ENCODE measurements around the gene ALDH16A1. TPM values are rescaled to one million over a fixed set of nuclear protein-coding genes. Genes with fewer than 3 reads are reported as not detected.
"Not testable (repeated sequence)": the region's sequence is repeated elsewhere in the genome, so short reads cannot be mapped to it uniquely, and the experiment has no call there.

The ALDH16A1 gene
- total RNA-seq, 1 experiment from 2014 or later, result 52.9 TPM

DNA sequence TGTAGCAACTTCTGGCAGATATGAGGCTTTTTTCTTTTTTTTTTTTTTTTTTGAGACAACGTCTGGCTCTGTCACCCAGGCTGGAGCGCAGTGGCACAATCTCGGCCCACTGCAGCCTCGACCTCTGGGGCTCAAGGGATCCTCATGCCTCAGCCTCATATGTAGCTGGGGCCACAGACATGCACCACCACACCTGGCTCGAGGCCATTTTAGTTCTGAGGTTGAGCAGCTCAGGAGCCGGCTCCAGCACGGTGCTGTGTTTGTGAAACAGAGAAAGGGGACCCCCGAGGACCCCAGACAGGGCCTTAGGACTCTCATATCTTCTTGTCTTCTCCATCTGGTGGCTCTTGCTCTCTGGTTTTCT is 17.6 kb downstream of the ALDH16A1 start:
- peaks cover 16% of the 10 kb centered on the region for H3K36me3 ChIP-seq
- H3K4me3 ChIP-seq, result no peak overlapping the region
- DNase-seq (ENCODE audit: low read depth in 1 of 2, low spot score in 2 of 2), result no peak

DNA sequence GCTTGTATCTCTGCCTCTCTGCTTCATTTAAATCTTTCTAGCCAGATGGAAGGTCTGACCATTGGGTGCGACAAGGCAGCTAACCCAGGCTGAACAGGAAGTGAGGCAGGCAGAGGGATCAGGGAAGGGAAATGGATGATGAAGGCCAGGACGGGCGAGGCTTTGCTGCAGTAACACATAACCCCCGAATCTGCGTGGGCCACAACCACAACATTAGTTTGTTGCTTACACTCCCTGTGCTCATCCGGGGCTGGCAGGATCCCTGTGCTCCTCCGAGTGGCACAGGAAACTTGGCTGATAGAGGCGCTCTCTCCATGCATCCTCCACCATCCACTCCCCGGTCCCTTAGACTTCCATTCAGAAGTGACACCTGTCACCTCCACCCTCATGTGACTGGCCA is 19.9 kb downstream of the ALDH16A1 start:
- no peak overlapping the region for H3K4me3 ChIP-seq

More for the DNA sequence above, 17.6 kb downstream of the ALDH16A1 start:
- Histone ChIP-seq H3K27ac (no peak overlapping the region), H3K4me1 (replicated peaks) (peaks cover 4% of the 10 kb centered on the region), H3K9me3 (replicated peaks) (no peaks in the 10 kb centered on the region), H3K27me3 (replicated peaks) (no peaks in the 10 kb centered on the region)

DNA sequence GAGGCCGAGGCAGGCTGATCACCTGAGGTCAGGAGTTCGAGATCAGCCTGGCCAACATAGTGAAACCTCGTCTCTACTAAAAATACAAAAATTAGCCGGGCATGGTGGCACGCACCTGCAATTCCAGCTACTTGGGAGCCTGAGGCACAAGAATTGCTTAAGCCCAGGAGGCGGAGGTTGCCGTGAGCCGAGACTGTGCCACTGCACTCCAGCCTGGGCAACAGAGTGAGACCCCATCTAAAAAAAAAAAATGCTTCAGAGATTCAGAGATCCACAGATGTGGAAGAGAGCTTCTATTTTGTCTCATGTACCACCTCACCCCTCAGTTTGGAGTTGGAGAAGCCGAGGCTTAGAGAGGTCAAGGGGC is 20.5 kb downstream of the ALDH16A1 start:
- H3K9me3 ChIP-seq (replicated peaks); H3K4me1 ChIP-seq (replicated peaks); H3K27me3 ChIP-seq (replicated peaks); DNase-seq (ENCODE audit: low read depth in 1 of 2, low spot score in 2 of 2); H3K27ac ChIP-seq: not testable (repeated sequence)
- H3K4me3 ChIP-seq, result peak overlapping the region; percentile 53
- H3K36me3 ChIP-seq, result peaks cover 11% of the 10 kb centered on the region

More for the DNA sequence above, 19.9 kb downstream of the ALDH16A1 start:
- H3K36me3 ChIP-seq, result peaks cover 11% of the 10 kb centered on the region
- DNase-seq (ENCODE audit: low read depth in 1 of 2, low spot score in 2 of 2), result no peak
- H3K27ac ChIP-seq, result no peak overlapping the region
- no peaks in the 10 kb centered on the region for H3K9me3 ChIP-seq (replicated peaks)
- no peaks in the 10 kb centered on the region for H3K27me3 ChIP-seq (replicated peaks)
- H3K4me1 ChIP-seq (replicated peaks), result peaks cover 4% of the 10 kb centered on the region

DNA sequence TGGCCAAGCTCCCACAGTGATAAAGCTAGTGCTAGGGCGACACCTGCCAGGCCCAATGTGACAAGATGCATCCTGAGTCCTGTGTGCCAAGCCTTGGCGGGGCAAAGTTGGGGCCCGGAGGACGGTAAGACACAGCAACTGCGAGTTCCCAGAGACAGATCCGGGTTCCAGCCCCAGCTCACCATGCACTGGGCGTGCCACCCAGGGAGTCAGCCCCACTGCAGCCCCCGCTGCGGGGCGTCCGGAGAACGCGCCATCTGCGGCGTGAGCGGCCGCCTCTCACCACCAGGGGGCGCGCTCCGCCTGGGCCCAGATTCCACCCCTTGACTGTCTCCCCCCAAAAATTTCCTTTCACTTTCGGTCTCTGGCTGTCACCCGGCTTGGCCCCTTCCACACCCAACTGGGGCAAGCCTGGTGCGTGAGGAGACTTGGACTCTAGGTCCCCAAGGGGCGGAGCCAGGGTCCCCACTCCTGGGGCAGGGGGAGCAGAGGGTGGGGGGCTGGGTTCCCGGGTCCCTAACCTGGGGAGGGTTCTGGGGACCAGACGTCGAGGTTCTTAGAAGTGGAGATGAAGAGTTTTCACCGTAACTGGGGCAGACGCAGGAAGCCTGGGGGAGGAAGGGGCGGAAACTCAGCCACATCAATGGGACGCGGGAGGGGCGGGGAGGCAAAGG is 21.0 kb downstream of the ALDH16A1 start, which contains the start of gene FLT3LG:
Gene FLT3LG (plus strand): TSS at position 348 of the 674 bp plus-strand sequence. CDS start 425 bp downstream, outside the sequence.
- H3K27ac ChIP-seq, result peak within 1 kb of the TSS; percentile 41; the same call in 1 of the 2 replicates
- no peaks in the 10 kb centered on the region for H3K9me3 ChIP-seq (replicated peaks)
- peaks cover 4% of the 10 kb centered on the region for H3K4me1 ChIP-seq (replicated peaks)
- H3K36me3 ChIP-seq, result peaks cover 7% of the 10 kb centered on the region
- peak within 1 kb of the TSS; percentile 53 for H3K4me3 ChIP-seq
- no peaks in the 10 kb centered on the region for H3K27me3 ChIP-seq (replicated peaks)
- DNase-seq (ENCODE audit: low read depth in 1 of 2, low spot score in 2 of 2), result peak; percentile 79 to 81

DNA sequence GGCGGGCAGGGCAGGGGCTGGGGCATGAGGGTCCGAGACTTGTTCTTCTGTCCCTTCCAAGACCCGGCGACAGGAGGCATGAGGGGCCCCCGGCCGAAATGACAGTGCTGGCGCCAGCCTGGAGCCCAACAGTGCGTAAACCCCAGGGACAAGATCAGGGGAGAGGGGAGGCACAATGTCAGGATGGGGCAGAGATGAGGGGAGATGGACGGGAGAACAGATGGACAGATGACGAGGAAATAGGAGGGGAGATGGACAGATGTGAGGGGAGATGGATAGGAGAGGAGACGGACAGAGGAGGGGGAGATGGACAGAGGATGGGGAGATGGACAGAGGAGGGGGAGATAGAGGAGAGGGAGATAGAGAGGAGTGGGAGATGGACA is 21.5 kb downstream of the ALDH16A1 start:
- Histone ChIP-seq H3K4me1 (replicated peaks) (peaks cover 4% of the 10 kb centered on the region), H3K36me3 (peaks cover 5% of the 10 kb centered on the region), H3K9me3 (replicated peaks) (no peaks in the 10 kb centered on the region), H3K27ac (0 out of 2 replicates have a peak overlapping the region, but pooled peaks have one; percentile 41), H3K4me3 (peak overlapping the region; percentile 53), H3K27me3 (replicated peaks) (no peaks in the 10 kb centered on the region)
- DNase-seq (ENCODE audit: low read depth in 1 of 2, low spot score in 2 of 2), result no peak

DNA sequence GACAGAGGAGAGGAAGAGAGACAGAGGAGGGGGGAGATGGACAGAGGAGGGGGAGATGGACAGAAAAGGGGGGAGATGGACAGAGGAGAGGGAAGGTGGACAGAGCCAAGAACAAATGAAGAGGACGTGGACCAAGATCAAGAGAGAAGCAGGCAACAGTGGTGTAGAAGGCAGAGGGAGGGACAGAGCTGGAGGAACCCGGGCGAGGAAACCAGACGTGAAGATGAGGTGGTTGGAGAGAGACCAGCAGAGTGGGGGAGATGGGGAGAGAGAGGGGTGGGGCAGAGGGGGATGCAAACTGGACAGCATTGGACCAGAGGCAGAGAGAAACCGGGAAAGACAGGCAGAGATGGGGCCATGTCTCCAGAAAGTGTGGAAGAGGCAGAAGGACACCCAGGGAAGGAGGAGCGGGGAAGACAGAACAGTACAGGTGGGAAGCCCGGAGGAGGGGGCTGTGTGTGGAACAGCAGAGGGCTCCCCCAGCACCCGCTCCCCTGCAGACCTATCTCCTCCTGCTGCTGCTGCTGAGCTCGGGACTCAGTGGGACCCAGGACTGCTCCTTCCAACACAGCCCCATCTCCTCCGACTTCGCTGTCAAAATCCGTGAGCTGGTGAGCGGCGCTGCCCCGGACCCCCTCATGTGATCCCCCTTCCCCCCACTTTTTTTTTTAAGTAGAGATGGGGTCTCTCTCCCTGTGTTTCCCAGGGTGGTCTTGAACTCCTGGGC is 22.3 kb downstream of the ALDH16A1 start:
- no peaks in the 10 kb centered on the region; the same call in 1 of the 2 replicates for H3K36me3 ChIP-seq
- no peak for DNase-seq (ENCODE audit: low read depth in 1 of 2, low spot score in 2 of 2)
- H3K4me1 ChIP-seq (replicated peaks), result peaks cover 4% of the 10 kb centered on the region
- no peaks in the 10 kb centered on the region for H3K9me3 ChIP-seq (replicated peaks)
- no peak overlapping the region for H3K4me3 ChIP-seq
- H3K27me3 ChIP-seq (replicated peaks), result no peaks in the 10 kb centered on the region
- H3K27ac ChIP-seq, result no peak overlapping the region

DNA sequence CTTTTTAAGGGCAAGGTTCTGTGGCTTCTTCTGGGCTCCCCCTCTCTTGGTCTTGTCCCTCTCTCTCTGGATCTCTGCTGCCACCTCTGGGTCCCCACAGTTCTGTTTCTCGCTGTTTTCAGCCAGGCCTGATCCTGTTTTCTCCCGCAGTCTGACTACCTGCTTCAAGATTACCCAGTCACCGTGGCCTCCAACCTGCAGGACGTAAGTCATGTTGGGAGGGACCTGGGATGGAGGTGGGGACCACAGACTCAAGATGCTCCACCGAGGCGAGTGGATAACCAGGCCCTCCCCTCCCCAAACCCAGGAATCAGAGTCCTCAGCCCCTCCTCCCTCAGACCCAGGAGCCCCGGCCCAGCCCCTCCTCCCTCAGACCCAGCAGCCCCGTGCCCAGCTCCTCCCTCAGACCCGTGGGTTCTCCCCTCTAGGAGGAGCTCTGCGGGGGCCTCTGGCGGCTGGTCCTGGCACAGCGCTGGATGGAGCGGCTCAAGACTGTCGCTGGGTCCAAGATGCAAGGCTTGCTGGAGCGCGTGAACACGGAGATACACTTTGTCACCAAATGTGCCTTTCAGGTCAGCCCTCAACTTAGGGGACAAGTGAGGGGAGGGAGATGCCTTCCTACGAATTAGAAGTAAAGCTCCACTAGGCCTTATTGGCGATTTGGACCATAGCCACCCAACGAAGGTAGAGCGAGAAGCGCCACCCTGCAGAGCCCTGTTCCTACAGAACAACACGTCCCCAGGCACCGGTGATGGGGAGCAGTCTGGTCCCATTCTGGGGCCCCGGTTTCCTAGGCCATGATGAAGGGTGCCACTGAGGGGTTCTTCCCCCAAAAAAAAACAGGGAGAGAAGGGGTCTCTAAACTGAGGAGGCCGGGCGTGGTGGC is 23.2 kb downstream of the ALDH16A1 start:
- Histone ChIP-seq H3K9me3 (replicated peaks) (no peaks in the 10 kb centered on the region), H3K27ac (no peak overlapping the region), H3K27me3 (replicated peaks) (no peaks in the 10 kb centered on the region), H3K4me1 (replicated peaks) (peaks cover 4% of the 10 kb centered on the region), H3K4me3 (no peak overlapping the region), H3K36me3 (no peaks in the 10 kb centered on the region)
- DNase-seq (ENCODE audit: low read depth in 1 of 2, low spot score in 2 of 2), result no peak

DNA sequence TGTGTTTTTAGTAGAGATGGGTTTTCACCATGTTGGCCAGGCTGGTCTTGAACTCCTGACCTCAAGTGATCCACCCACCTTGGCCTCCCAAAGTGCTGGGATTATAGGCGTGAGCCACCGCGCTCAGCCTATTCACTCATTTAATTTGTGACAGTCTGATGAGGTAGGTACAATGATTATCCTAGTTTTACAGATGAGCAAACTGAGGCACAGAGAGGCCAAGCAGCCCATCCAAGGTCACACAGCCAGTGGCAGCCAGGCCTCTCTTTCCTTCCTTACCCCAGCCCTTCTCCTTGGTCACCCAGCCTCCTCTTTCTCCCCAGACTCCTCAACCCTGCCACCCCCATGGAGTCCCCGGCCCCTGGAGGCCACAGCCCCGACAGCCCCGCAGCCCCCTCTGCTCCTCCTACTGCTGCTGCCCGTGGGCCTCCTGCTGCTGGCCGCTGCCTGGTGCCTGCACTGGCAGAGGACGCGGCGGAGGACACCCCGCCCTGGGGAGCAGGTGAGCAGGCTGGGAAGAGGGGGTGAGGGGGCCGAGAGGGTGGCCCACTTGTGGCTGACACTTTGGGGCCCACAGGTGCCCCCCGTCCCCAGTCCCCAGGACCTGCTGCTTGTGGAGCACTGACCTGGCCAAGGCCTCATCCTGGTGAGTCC is 27.1 kb downstream of the ALDH16A1 start:
- H3K4me1 ChIP-seq (replicated peaks), result no peaks in the 10 kb centered on the region
- H3K27me3 ChIP-seq (replicated peaks), result no peaks in the 10 kb centered on the region
- no peaks in the 10 kb centered on the region for H3K36me3 ChIP-seq
- DNase-seq (ENCODE audit: low read depth in 1 of 2, low spot score in 2 of 2), result no peak
- no peak overlapping the region for H3K27ac ChIP-seq
- no peaks in the 10 kb centered on the region for H3K9me3 ChIP-seq (replicated peaks)
- H3K4me3 ChIP-seq, result no peak overlapping the region

DNA sequence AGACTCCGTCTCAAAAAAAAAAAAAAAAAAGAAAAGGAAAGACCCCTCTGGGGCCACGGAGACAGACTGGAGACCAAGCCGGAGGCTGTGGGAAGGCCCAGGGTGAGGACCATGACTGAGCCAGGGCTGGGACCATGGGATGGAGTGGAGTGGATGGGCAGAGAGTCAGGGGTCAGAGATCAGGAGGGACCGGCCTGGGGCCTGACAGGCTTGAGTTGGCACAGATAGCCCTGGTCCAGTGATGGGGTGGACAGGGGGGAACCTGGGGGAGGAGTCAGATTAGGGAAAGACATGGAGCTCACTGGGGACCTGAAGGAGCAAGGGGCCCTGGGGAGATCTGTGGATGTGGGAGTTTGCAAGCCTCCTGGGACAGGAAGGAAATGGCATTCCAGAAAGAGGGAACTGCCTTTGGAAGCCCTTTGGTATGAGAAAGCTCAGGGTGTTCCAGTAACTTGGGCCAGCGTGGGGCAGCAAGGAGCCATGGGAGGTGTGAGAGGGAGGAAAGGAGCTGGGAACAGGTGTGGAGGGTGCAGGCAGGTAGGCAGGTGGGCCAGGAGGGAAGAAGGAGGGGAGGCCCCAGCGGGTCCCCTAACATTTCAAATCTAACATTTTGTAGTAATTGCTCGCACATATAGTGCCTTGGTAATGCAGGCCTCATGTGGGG is 28.1 kb downstream of the ALDH16A1 start:
- Histone ChIP-seq H3K9me3 (replicated peaks) (no peaks in the 10 kb centered on the region), H3K27me3 (replicated peaks) (no peaks in the 10 kb centered on the region), H3K27ac (no peak overlapping the region), H3K4me3 (no peak overlapping the region), H3K4me1 (replicated peaks) (no peaks in the 10 kb centered on the region), H3K36me3 (no peaks in the 10 kb centered on the region)
- no peak for DNase-seq (ENCODE audit: low read depth in 1 of 2, low spot score in 2 of 2)

DNA sequence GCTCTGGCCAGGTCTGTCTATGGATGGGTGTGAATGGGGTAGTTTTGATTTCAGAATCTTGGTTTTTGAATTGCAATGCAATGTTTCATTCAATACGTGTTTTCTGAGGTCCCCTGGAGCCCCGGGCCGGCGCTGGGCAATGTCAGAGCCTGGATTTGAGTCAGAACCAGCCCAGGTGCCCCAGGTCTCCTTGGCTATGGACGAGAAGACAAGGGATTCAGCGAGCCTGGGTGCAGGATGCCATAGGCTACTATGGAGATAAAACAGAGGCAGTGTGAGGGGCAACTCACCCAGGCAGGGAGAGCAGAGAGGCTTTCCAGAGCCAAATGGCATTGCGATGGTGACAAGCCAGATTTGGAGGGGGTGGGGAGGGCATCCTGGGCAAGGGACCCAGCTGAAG is 33.2 kb downstream of the ALDH16A1 start:
- H3K36me3 ChIP-seq, result peaks cover 38% of the 10 kb centered on the region
- no peaks in the 10 kb centered on the region for H3K9me3 ChIP-seq (replicated peaks)
- H3K4me1 ChIP-seq (replicated peaks), result peaks cover 15% of the 10 kb centered on the region
- H3K4me3 ChIP-seq, result no peak overlapping the region
- H3K27ac ChIP-seq, result no peak overlapping the region
- no peak for DNase-seq (ENCODE audit: low read depth in 1 of 2, low spot score in 2 of 2)
- no peaks in the 10 kb centered on the region for H3K27me3 ChIP-seq (replicated peaks)

DNA sequence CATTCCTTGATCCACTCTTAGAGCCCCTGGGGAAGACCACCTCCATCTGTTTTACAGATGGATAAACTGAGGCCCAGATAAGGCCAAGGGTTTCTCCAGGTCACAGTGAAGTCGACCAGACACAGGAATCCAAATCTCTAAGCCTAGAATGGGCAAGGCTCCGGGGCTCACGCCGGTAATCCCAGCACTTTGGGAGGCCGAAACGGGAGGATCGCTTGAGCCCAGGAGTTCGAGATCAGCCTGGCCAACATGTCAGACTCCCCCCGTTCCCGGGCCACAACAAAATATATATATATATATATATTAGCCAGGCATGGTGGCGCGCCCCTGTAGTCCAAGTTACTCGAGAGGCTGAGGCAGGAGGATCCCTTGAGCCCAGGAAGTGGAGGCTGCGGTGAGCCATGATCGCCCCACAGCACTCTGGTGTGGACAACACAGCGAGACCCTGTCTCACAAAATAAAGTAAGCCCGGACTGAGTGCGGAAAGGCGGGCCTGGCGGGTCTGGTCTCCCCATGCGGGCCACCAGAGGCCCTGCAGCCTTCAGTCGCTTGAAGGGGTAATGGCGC is 33.8 kb downstream of the ALDH16A1 start:
- no peak overlapping the region for H3K4me3 ChIP-seq
- peak overlapping the region; percentile 39 for H3K27ac ChIP-seq

DNA sequence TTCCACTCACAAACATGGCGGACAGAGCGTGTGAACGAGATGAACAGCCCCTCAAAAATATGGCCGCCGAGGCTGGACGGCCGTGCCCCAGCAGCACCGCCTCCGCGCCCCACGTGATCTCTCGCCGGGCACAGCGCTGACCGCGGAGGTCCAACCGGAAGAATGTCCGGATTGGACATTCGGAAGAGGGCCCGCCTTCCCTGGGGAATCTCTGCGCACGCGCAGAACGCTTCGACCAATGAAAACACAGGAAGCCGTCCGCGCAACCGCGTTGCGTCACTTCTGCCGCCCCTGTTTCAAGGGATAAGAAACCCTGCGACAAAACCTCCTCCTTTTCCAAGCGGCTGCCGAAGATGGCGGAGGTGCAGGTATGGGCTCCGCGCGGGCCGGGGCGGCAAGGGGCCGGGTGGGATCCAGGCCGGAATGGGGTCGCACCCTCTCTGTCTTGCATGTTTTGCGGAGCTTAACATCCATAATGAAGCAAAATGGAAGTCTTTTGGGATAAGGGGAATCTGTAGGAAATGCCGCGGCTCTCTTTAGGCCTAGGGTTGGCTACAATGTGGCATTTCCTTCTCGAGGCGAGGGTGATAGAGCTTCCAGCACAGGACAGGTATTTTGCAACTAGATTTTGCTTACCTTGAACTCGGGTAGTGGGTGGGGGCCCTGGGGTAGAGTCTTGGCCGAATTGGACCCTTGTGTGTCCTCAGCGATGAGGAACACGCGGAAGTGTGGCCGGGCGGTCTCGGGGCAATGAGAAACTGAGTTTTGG is 34.4 kb downstream of the ALDH16A1 start, which contains the start of gene RPL13A:
Gene RPL13A (plus strand): TSS at position 332 of the 769 bp plus-strand sequence. CDS start 22 bp downstream, at position 354.
- Histone ChIP-seq H3K4me3 (peak within 1 kb of the TSS; percentile 72), H3K9me3 (replicated peaks) (no peaks in the 10 kb centered on the region), H3K4me1 (replicated peaks) (peaks cover 15% of the 10 kb centered on the region), H3K27ac (peak within 1 kb of the TSS; percentile 74), H3K36me3 (peaks cover 50% of the 10 kb centered on the region), H3K27me3 (replicated peaks) (no peaks in the 10 kb centered on the region; the same call in 1 of the 2 replicates)
- peak; percentile 99 to 100 for DNase-seq (ENCODE audit: low read depth in 1 of 2, low spot score in 2 of 2)

More for the DNA sequence above, 33.8 kb downstream of the ALDH16A1 start:
- peaks cover 44% of the 10 kb centered on the region for H3K36me3 ChIP-seq
- DNase-seq (ENCODE audit: low read depth in 1 of 2, low spot score in 2 of 2), result no peak
- H3K27me3 ChIP-seq (replicated peaks), result no peaks in the 10 kb centered on the region
- peaks cover 15% of the 10 kb centered on the region for H3K4me1 ChIP-seq (replicated peaks)
- no peaks in the 10 kb centered on the region for H3K9me3 ChIP-seq (replicated peaks)

All from SJSA1 (cell line).